Measurements from ENCODE around the gene RNF125.
"Not testable (repeated sequence)": the region's sequence is repeated elsewhere in the genome, so short reads cannot be mapped to it uniquely, and the experiment has no call there.

RNF125 gene

GRCh38 chr18:32026491-32027086, 8.0 kb downstream of the RNF125 start:
- no peak for DNase-seq

GRCh38 chr18:32029558-32029957, 10.9 kb downstream of the RNF125 start:
- no peak for DNase-seq

GRCh38 chr18:32032609-32033008, 14.0 kb downstream of the RNF125 start:
- DNase-seq: no peak

GRCh38 chr18:32036506-32037180, 18.0 kb downstream of the RNF125 start:
- no peak for DNase-seq

GRCh38 chr18:32037616-32038015, 19.0 kb downstream of the RNF125 start:
- DNase-seq: no peak

- DNase-seq: no peak
Measured at GRCh38 chr18:32040936-32041335, 22.3 kb downstream of the RNF125 start.

- DNase-seq: no peak
Measured at GRCh38 chr18:32042337-32042736, 23.7 kb downstream of the RNF125 start.

- peak; percentile 54 for DNase-seq
Measured at GRCh38 chr18:32048507-32049091, 30.0 kb downstream of the RNF125 start.

- peak; percentile 1 for DNase-seq
Measured at GRCh38 chr18:32049393-32050171, 31.0 kb downstream of the RNF125 start.

- DNase-seq: no peak
Measured at GRCh38 chr18:32056613-32057358, 38.2 kb downstream of the RNF125 start.

GRCh38 chr18:32057624-32058165, 39.1 kb downstream of the RNF125 start:
- no peak for DNase-seq

- DNase-seq: no peak
Measured at GRCh38 chr18:32060026-32060425, 41.4 kb downstream of the RNF125 start.

- no peak for DNase-seq
Measured at GRCh38 chr18:32067375-32068167, 48.9 kb downstream of the RNF125 start.

- DNase-seq: no peak
Measured at GRCh38 chr18:32072321-32072720, 53.7 kb downstream of the RNF125 start.

- DNase-seq: no peak
Measured at GRCh38 chr18:32074206-32074605, 55.6 kb downstream of the RNF125 start.

GRCh38 chr18:32078845-32079244, 60.2 kb downstream of the RNF125 start:
- DNase-seq: no peak

GRCh38 chr18:32081881-32082280, 63.3 kb downstream of the RNF125 start:
- peak; percentile 47 for DNase-seq

- no peak for DNase-seq
Measured at GRCh38 chr18:32083781-32084180, 65.2 kb downstream of the RNF125 start.

GRCh38 chr18:32086881-32087280, 68.3 kb downstream of the RNF125 start:
- DNase-seq: peak; percentile 47

GRCh38 chr18:32090831-32091230, 72.2 kb downstream of the RNF125 start:
- not testable (repeated sequence) for DNase-seq

GRCh38 chr18:32091325-32091723, 72.7 kb downstream of the RNF125 start:
- DNase-seq: no peak
